Gastrocnemius medialis (tissue), 4 donors: ENCODE data around the gene NIFK.

Experiments used
- CTCF ChIP-seq, 5 experiments: fragments of 450-650 bp in 3 of 5; fragments of 200-600 bp in 2 of 5; sonication (generic) in 2 of 5; IDR thresholded peaks in 4 of 5; conservative IDR thresholded peaks in 1 of 5; 1 replicate in 4 of 5; 2 replicates in 1 of 5; pipeline ENCODE4 v1.5.1; 2016 to 2019; ENCODE audit warnings: antibody characterized with exemption in 5 of 5, mild to moderate bottlenecking in 3 of 5, moderate library complexity in 3 of 5
- POLR2A ChIP-seq, 2 donors: fragments of 450-650 bp; IDR thresholded peaks; one replicate each; pipeline ENCODE4 v1.6.1; 2017; ENCODE audit warnings: antibody characterized with exemption in 2 of 2, mild to moderate bottlenecking in 2 of 2, moderate library complexity in 2 of 2

- no peak for TF ChIP-seq CTCF (IDR thresholded peaks at IDR 0.05 in 4 of 5, conservative IDR thresholded peaks at IDR 0.05 in 1 of 5)
- no peak for TF ChIP-seq POLR2A (IDR thresholded peaks at IDR 0.05)
Measured at GRCh38 chr2:121722479-121722878, 14.2 kb downstream of the NIFK start.
